GM19397 (cell line): ENCODE results near the gene ANKUB1.

Source experiments
- ATAC-seq: cut with Tn5 transposase; IDR thresholded peaks from one replicate; pipeline ENCODE4 v1.9.1; 2021; ENCODE audit warnings: mild to moderate bottlenecking, moderate library complexity; ENCODE audit not compliant: unreplicated experiment

Gene ANKUB1

GRCh38 chr3:149764302-149764701, 28.1 kb downstream of the ANKUB1 start:
- no peak for ATAC-seq

- no peak for ATAC-seq
Observed at GRCh38 chr3:149763565-149764195, 28.7 kb downstream of the ANKUB1 start.

GRCh38 chr3:149753717-149754116, 38.6 kb downstream of the ANKUB1 start:
- ATAC-seq, result no peak

- ATAC-seq, result no peak
Observed at GRCh38 chr3:149752788-149753136, 39.6 kb downstream of the ANKUB1 start.

- ATAC-seq, result peak; percentile 99
Observed at GRCh38 chr3:149752051-149752787, 40.1 kb downstream of the ANKUB1 start, which contains the start of gene COMMD2. Gene COMMD2, minus strand, starts transcription at chr3:149752489. Its CDS starts 45 bp downstream, at chr3:149752444.

DNA sequence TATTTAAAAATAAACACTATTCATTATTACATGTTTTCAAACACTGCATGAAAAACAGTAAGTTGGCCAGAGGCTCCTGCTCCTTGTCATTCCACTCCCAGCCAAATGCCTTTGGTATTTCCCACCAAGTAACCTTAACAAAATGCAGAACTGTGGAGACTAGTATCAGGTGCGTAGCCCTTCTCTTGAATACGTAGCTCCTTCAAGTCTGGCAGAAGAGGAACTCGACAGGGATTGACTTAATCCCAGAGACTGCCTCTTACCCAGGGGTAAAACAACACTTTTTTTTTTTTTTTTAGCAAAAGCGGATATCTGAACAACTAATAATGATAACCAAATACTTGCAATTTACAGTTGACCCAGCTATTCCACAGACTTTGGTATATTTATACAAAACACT, 40.8 kb downstream of the ANKUB1 start:
- ATAC-seq, result no peak

DNA sequence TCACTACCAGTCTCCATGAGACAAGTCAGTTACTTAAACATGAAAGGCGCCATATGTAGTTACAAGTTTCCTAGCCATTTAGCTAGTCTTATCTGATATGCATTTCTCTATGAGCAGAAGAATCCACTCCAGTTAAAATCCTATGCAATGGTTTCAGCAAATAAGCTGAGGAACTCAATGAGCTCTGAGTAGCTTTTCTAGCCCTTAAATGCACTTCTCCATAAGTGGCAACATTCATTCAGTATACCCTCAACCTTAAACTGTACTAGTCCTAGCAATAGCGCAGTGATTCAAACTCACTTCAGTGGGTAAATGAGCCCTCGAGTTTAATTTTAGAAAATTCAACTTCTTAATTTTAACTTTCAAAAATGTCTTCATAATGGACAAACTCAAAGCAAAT, 47.7 kb downstream of the ANKUB1 start:
- no peak for ATAC-seq

DNA sequence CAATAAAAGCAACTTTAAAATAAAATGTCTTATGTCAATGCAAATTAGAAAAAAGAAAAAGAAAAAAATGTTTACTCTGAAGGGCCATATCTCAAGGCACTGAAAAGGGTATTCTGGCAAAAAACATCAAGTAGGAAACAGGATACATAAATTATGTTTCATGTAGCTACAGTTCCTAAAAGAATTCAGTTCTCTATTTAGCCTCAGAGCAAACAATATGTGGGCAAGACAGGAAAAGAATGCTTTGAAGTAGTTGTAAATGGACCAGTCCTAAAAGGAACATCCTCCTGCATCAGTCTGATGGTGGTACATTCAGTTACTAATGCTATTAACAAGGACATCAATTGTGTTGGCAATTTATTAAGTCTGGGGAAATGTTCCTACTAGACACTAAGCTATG, 48.2 kb downstream of the ANKUB1 start:
- ATAC-seq, result no peak

- ATAC-seq, result no peak
Observed at GRCh38 chr3:149739396-149739795, 53.0 kb downstream of the ANKUB1 start.

- ATAC-seq, result no peak
Observed at GRCh38 chr3:149738876-149739275, 53.5 kb downstream of the ANKUB1 start.

GRCh38 chr3:149736953-149737205, 55.5 kb downstream of the ANKUB1 start:
- ATAC-seq, result no peak

- no peak for ATAC-seq
Observed at GRCh38 chr3:149736175-149736952, 56.0 kb downstream of the ANKUB1 start.

GRCh38 chr3:149732234-149732633, 60.1 kb downstream of the ANKUB1 start:
- ATAC-seq, result no peak

GRCh38 chr3:149727656-149728055, 64.7 kb downstream of the ANKUB1 start:
- no peak for ATAC-seq

DNA sequence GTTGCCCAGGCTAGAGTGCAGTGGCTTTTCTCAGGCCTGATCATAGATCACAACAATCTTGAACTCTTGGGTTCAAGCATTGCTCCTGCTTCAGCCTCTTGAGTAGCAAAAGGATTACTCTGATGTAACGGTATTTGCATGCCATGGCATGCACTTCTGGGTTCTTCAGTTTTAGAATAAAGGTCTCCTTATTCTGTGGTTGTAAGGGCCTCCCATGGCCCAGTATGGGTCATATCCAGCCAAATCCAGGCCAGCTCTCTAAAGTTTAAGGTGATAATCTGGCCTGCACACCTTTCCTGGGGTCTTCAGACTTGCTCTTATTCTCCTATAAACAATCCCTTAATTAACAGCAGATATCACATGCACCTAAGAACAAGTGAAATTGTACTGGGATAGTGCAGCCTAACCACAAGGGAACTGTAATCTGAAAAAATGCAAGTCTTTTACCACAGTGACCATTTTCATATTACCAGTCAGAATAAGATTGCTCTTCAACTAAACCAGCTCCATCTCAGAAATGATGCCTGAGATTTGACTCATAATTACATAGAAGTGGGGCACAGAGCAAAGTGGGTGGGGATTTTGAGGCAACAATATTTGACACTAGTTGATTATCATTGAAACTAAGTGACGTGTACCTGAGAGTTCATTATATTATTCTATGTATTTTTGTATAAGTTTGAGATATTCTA, 65.5 kb downstream of the ANKUB1 start:
- ATAC-seq, result peak; percentile 53

DNA sequence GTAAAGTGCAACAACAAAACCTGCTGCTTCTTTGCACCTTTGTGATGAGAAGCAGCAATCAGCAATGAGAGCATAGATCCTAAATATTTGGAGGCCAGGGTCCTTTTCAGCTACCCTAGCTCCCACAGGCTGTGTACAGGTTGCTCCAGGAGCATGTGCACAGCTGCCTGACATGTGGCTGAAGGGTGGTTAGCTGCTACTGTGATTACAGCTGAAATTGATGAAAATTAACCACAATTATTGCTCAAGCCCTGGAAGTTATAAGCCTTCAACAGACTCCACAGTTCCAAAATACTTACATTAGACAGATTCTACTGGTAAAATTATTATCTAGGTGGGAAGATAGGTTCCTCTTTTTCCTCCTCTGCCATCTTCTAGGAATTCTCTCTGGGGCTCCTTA, 68.6 kb downstream of the ANKUB1 start:
- ATAC-seq, result no peak

- ATAC-seq, result no peak
Observed at GRCh38 chr3:149720918-149721317, 71.4 kb downstream of the ANKUB1 start.

GRCh38 chr3:149717391-149718056, 74.8 kb downstream of the ANKUB1 start:
- no peak for ATAC-seq

GRCh38 chr3:149716984-149717383, 75.4 kb downstream of the ANKUB1 start:
- no peak for ATAC-seq

- ATAC-seq, result no peak
Observed at GRCh38 chr3:149715247-149715646, 77.1 kb downstream of the ANKUB1 start.
